Activated effector memory CD4-positive, alpha-beta T cell treated with Interleukin-2 at 50 U/mL for 16 hours (primary cell): ENCODE results near the gene KCNT2.
"Not testable (repeated sequence)": the region's sequence is repeated elsewhere in the genome, so short reads cannot be mapped to it uniquely, and the experiment has no call there.

Source experiments
- DNase-seq: peaks from one replicate; pipeline ENCODE4 v3.0.0-alpha.2; 2020

Gene KCNT2

DNA sequence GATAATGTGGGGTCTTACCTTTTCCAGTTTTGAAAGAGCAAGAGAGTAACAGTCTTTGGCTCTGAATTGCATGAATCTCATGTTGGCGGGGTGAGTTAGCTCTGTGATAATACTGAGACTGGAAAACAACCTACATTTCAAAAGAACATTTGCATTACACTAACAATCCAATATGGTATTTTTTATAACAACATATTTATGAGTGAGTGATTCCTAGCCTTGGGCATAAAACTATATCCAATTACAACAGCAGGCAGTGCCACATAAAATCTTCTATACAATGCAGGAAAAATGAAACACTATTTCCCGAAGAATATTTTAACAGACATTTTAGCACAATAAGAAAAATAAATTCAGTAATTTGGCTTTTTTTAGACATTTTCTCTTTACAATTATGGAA, 303.0 kb downstream of the KCNT2 start:
- DNase-seq: no peak

DNA sequence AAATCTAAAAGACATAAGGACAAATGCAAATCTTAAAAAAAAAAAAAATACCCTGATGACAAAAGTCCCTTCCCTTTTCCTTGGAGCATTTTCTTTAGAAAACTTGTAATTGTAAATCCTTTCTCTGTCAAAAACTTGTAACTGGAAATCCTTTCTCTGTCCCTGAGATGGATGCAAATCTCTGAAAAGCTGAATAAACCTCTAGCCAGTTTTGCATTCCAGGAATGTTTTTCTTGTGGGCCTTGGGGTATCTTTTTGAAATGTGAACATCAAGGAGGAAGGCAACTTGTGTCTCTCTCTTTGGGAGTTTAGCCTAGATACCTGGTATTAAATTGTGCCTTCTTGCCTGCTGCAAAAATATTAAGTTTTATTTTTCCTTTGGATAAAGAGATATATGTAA, 305.3 kb downstream of the KCNT2 start:
- DNase-seq: no peak

DNA sequence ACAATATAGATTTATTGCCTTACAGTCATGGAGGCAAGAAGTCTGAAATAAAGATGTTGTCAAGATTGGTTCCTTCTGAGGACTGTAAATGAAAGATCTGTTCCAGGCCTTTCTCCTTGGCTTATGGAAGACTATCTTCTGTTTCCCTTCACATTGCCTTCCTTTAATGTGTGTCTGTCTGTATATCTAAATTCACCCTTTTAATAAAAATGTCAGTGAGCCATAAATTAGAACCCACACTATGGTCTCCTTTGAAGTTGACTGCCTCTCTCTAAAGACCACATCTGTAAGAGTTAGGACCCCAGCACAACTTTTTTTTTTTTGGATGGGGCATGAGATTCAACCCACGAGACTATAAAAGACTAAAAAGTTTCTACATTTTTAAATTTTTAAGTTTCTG, 305.8 kb downstream of the KCNT2 start:
- no peak for DNase-seq

DNA sequence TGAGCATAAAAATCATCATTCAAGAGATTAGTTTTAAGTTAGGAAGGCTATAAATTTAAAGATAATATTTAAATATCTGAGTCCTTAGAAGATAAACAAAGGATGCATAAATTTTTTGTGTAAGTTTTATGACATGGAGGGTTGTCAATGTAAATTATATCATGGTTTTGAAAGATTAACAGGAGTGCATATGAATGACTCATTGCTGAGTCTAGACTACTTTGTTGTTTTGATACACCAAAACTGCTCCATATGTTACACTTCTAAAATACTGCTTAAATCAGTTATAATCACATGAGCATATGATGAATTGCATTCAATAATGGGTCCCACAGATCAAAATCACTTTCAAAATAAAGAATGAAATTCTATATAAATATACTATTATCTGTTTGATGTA, 312.5 kb downstream of the KCNT2 start:
- DNase-seq: no peak

DNA sequence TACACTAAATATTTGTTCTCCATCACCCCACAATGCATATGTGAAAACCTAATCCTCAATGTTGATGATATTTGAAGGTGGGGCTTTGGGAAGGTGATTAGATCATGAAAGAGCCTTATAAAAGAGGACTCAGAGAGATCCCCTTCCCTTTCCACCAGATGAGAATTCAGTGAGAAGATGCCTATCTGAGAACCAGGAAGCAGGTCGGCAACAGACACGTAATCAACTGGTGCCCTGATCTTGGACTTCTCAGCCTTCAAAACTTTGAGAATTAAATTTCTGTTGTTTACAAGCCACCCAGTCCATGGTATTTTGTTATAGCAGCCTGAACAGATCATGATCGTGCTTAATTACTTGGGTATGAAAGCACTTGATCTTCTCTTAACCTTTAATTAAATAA, 329.4 kb downstream of the KCNT2 start:
- DNase-seq: no peak

DNA sequence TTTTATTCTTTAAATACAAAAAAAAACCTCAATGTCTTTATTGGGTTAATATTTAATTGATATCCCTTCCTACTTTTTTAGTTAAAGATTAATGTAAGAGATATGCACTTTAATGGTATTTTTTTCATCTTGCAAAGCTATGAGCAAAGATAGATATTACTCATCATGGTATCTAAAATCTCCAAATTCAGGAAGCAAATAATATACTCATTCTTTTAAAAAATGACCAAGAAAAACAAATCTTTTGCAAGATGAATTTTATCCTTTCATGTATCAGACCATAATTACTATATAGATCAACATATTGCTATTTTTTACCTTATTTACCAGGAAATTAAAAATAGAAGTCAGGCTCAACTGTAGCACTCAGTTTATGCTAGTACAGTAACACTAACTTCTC, 330.4 kb downstream of the KCNT2 start:
- no peak for DNase-seq

DNA sequence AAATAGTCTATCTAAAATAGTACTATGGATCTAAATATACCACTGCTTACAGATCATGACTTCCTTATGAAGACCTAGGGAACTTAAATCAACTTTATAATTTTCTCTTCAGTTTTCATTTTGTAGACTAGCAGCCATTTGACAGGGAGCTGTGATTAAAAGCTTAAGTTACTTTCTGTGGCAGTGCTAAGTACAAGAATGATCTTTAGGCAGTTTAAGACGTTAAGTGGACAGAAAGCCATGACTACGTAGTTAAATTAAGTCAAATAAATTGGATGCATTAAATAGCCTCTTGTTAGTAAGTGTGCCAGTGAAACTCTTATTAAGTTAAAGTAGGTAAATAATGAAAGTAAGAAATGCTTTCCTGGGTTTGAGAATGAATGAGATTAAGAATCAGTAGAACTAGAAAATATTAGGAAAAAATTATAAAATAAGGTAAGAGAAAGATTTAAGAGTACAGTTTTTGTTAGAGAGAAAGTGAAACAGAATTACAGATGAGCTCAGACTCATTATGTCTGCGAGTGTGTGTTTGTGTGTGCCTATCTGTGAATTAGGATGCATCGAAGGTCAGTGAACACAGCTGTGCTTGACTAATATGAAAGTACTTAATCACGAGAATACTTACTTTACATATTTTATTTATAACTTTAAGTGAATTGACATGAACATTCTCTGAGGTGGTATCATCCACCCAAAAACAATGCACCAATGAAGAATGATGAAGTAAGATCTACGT, 336.9 kb downstream of the KCNT2 start:
- DNase-seq: no peak

DNA sequence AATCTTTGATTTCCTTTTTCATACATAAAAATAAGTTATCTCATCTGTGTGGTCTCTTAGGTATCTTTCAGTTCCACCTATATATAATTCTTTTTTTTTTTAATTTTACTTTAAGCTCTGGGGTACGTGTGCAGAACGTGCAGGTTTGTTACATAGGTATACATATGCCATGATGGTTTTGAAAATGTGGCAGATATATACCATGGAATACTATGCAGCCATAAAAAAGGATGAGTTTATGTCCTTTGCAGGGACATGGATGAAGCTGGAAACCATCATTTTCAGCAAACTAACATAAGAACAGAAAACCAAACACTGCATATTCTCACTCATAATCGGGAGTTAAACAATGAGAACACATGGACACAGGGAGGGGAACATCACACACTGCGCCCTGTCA, 345.2 kb downstream of the KCNT2 start:
- not testable (repeated sequence) for DNase-seq

DNA sequence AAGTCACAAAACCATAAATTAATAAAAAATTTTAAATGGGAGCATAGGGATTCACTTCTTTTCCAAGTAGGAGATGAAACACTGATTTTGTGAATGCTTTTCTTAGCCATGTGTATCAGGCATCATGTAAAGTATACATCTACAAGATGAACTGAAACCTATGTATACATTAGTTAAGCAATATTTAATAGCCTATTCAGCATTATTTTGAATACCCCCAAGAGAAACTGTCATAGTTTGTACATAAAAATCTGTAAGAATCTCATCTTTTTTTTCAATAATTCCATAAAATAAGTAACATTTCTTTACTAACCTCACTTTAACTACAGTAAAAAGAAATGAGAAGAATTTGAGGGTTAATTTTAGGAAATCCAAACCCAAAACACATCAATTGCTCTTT, 348.0 kb downstream of the KCNT2 start:
- DNase-seq: no peak

DNA sequence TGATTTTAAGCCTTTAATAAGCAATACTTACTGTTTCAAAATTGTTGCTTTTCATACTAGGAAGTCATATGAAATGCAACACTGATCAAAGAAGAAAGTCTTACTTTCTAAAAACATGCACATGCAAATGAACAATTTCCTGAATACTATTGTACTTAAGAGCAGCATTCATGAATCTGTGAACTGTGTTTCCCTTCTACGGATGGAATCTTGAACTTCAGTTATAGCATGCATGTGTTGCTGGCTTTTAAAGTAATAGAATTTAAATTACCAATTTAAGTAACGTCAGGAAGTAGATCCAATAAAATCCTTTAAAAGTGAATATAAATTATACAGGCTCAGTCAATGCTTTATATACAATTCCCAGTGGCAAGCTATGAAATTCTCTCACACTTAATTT, 348.9 kb downstream of the KCNT2 start:
- no peak for DNase-seq

DNA sequence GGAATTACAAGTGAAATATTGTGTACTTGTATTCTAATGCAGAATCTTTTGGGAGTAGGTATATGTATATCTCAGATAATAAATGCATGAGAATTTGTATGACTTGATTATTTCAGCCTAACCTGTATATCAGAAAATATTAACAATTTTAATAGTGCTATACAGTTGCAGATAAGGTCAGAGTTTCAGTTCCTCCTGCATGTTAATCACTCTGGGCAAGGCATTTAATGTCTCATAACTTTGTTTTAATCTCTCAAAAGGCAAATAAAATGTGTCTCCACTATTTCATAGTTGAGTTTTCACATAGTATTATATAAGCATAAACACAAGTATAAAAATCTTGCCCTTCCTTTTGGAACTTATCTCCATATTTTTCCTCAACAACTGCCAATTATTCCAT, 352.5 kb downstream of the KCNT2 start:
- DNase-seq: no peak

DNA sequence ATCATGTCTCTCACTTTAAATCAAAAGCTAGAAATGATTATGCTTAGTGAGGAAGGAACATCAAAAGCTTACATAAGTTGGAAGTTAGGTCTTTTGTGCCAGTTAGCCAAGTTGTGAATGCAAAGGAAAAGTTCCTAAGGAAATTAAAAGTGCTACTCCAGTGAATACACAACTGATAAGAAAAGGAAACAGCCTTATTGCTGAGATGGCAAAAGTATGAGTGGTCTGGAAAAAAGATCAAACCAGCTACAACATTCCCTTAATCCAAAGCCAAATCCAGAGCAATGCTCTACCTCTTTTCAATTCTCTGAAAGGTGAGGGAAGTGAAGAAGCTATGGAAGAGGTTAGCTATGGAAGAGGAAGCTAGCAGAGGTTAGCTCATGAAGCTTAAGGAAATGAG, 378.7 kb downstream of the KCNT2 start:
- no peak for DNase-seq

DNA sequence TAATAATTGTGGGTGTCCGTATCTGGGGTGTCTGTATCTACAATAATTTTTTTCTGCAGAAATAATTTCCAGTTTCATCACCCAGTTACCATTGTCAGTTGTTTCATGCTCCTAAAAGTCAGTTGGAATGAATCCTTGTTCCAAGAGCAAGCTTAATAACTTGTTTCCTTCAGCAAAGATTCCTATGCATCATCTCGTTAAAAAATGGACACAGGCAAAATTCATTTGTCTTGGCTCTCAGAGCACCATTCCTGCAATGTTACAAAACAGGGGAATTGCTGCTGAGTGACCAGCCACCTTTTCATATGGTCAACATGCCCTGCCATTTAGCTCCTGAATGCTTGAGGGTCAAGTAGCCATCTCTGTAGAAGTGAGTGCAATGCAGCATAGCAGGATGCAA, 393.4 kb downstream of the KCNT2 start:
- no peak for DNase-seq

DNA sequence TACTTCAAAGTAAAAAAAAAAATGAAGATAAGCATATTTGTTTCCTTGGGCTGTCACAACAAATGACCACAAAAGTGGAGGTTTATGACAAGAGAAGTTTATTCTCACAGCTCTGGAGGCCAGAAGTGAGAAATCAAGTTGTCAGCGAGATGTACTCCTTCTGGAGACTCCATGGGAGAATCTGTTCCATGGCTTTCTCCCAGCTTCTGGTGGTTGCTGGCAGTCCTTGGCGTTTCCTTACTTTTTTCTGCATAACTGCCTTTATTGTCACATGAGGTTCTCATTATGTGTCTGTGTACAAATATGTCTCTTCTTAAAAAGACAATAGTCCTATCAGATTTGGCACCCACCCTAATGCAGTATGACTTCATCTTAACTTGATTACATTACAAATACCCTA, 398.3 kb downstream of the KCNT2 start:
- no peak for DNase-seq

DNA sequence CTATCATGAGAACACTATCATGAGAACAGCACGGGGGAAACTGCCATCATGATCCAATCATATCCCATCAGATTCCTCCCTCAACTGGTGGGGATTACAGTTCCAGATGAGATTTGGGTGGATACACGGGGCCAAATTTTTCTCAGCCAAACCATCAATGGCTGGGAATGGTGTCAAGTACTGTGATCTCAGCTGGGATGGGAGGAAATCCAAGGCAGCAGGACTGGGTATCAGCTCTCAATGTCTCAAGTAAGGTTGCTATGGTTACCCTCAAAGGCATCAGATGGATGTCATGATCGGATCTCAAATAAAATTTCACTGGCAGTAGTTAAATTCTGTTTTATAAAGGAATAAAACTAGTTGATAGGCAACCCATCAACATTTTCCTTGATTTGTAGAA, 399.0 kb downstream of the KCNT2 start:
- no peak for DNase-seq

DNA sequence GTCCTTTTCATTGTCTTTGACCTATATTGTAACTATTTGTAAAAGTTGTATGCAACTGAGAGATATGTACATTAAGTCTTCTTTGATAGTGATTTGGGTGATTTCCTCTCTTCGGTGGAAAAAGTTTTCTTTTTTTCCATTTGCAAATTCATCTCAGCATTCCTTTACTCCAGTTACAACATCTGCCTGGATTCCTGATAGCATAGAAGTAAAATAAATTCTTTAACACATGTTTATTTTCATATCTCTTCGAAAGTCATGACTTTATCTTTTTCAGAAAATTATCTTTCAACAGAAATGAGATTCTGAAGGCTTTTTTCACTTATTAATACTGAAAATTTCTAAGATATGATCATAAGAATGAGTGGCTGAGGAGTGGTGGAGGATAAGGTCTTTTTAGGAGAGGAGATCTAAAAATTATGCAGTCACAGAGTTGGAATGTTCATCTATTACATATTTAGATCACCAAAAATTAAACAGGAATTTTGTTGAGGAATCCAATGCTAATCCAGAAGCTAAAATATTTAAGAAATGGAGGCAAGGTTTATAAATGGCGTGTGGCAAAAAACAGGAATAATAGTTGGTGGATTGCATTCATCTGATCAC, 400.5 kb downstream of the KCNT2 start:
- no peak for DNase-seq

DNA sequence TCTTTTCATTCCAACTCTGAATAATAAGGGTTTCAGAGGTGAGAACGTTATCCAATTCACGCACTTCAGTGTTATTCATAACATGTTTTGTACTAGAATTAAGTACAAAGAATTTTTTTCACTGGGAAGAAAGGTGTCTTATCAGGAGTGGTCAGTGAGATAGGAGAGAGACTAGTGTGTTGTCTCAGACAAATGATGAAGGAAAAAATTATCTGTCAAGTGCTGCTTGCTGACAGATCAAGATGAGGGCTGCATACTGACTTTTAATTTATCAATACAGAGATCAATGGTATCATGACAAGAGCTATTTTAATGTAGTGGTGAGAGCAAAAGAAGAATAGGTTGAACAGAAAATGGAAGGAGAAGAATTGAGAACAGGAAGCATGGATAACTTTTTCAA, 402.4 kb downstream of the KCNT2 start:
- no peak for DNase-seq

DNA sequence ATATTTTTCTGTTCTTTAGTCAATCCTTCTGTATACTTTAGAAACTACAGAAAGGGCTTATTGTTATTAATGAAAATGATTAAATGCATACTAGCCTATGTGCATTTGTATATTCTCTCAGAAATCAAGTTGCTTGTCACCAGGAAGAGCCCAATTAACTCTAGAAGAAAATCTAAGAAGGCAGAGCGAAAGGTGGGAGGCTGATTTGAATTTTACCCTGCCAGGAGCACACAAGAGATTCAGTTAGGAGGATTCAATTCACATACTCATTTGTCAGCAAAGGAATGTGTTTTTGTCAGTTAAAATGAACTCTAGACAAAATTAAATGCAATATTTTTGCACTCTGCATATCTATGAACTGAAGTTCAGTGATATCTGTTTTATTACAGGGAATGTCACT, 411.8 kb downstream of the KCNT2 start:
- no peak for DNase-seq

DNA sequence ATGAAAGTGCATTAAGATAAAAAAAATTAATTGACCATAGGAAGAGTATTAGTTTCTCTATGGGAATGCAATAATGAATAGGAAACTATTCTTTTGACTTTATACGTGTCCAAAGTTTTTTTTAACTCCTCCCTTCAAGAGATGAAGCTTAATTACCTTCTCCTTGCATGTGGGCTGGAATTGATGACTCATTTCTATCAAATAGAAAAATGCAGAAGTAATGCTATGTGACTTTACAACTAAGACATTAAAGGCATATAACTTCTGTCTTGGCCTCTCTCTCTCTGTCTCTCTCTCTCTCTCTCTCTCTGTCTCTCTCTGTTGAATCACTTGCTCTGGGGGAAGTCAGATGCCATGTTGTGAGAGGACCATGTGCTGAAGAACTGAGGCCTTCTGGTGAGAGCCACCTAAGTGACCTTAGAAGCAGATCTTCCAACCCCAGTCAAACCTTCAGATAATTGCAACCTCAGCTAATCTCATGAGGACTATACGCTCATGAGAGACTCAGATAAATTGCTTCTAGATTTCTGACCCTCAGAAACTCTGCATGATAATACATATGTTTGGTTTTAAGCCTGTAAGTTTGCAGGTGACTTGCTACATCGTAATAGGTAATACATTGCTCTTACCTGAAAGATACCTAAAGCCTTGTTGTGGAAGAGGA, 414.2 kb downstream of the KCNT2 start:
- no peak for DNase-seq

DNA sequence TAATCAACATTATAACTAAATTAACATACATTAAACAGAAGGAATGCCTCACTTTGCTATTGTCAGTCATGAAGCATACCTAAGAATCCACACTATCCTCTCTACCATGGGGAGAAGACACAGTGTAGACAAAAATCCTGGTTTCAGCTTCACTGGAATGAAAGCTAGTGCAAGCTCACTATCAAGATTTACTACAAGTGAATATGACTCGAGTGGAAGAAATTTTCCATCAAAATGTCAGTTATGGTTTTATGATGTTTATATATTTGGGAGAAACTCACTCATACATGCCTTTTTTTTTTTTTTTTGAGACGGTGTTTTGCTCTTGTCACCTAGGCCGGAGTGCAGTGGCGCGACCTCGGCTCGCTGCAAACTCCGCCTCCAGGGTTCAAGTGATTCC, 424.3 kb downstream of the KCNT2 start:
- no peak for DNase-seq

DNA sequence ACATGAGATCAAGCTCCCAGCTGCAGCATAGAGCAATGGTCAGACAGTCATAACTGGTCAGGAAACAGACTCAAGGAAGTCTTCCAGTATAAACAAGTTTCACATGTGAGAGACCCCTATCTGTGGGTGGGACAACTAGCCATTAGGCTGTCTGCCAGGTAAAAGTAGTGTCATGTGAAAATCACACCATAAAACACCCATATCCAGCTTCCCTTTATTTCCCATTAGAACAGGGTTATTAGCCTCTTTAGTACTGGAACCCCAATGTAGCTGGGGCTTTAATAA, 426.7 kb downstream of the KCNT2 start:
- DNase-seq: no peak

DNA sequence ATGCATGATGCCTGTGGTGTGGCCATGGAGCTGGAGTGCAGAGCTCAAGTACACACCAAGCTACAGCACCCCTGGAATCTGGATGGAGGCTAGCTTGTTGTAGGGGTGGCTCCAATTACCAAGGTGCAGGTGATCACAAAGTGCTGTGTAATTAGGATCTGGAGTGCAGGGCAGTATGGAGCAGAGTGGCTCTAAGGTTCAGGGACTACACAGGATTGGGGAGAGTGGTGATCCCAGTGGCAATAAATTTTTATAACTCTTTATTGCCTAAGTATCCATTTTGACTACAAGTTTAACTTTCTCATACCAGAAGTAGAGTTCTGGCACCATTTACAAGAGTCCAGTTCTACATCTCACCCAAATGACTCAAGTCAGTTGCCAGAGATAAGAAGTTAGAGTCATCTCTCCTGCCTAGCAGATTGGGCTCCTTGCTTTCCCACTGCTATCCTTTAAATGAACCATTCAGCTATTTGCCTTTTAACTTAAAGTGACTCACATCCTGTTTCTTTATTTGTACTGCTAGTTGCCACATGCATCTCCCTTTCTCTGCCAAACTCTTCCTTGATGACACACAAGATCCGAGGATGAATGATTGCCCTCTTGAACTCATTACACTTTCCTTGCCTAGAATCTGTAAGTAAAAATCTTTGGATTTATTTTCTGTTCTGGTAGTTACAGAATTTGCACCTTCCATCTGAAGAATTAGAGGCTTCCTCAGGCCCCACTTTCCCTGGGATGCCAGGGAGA, 427.2 kb downstream of the KCNT2 start:
- no peak for DNase-seq

DNA sequence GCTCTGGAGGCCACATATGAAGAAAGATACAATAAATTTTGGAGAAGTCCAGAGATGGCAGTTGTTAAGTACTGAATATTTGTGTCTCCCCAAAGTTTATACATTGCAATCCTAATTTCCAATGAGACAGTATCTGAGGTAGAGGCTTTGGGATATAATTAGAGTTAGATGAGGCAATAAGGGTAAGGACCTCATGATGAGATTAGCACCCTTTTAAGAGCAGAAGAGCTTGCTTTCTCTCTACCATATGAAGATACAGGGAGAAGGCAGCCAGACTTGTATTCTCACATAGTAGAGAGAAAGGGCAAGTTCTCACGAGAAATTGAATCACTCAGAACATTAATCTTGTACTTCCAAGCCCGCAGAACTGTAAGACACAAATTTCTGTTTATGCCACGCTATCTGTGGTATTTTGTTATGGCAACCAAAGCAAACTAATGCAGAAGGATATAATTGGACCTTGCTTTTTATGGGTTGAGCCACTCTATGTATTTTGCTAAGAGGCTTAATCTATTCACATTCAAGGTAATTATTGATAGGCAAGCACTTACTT, 430.1 kb downstream of the KCNT2 start:
- DNase-seq: no peak
